Neural progenitor cell (in vitro differentiated cells): Measurements from ENCODE around the gene ATP8B2.
"Not testable (repeated sequence)": the region's sequence is repeated elsewhere in the genome, so short reads cannot be mapped to it uniquely, and the experiment has no call there.

Experiments
- EZH2 ChIP-seq: fragments of 200-600 bp; sonication (generic); IDR thresholded peaks from 2 replicates; pipeline ENCODE4 v1.6.1; 2017; ENCODE audit warnings: antibody characterized with exemption, mild to moderate bottlenecking, moderate library complexity
- EZH2phosphoT487 ChIP-seq: fragments of 200-600 bp; sonication (generic); IDR thresholded peaks from 2 replicates; pipeline ENCODE4 v1.6.1; 2017; ENCODE audit warnings: antibody characterized with exemption
- TF ChIP-seq, protein P1 (sequence below): fragments of 200-600 bp; sonication (generic); IDR thresholded peaks from 2 replicates; pipeline ENCODE4 v1.5.1; 2017; ENCODE audit warnings: antibody characterized with exemption, mild to moderate bottlenecking

DNA sequence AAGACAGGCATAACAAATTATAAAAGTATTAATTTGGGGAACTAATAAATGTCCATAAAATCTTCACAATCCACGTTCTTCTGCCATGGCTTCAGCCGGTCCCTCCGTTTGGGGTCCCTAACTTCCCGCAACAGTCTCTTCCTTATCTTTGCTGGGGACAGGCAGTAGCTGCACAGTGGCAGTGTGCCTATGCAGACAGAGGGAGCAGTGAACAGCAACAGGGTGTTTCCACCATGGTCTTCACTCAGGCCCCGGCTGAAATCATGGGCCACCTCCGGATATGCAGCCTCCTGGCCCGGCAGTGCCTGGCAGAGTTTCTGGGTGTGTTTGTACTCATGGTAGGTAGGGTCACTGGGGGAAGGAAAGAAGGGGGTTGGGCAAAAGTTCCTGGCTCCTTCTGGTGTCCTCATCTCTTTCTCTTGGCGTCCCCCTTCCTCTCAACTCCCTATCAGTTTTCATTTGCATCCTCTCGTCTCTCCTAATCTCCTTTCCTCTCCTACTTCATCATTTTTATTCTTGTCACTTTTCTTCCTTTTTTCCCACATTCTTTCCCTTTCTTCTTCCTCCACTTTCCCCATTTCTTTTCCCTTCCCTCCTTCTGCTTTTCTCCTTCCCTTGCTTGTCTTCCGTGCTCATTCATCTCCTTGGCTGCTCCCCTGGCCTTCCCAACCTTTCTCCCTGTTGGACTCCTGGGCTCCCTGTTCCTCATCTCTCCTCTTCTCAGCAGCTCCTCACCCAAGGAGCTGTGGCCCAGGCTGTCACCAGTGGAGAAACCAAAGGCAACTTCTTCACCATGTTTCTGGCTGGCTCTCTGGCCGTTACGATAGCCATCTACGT, 12.9 kb upstream of the ATP8B2 start:
- not testable (repeated sequence) for TF ChIP-seq EZH2phosphoT487, EZH2
- TF ChIP-seq, protein P1, sequence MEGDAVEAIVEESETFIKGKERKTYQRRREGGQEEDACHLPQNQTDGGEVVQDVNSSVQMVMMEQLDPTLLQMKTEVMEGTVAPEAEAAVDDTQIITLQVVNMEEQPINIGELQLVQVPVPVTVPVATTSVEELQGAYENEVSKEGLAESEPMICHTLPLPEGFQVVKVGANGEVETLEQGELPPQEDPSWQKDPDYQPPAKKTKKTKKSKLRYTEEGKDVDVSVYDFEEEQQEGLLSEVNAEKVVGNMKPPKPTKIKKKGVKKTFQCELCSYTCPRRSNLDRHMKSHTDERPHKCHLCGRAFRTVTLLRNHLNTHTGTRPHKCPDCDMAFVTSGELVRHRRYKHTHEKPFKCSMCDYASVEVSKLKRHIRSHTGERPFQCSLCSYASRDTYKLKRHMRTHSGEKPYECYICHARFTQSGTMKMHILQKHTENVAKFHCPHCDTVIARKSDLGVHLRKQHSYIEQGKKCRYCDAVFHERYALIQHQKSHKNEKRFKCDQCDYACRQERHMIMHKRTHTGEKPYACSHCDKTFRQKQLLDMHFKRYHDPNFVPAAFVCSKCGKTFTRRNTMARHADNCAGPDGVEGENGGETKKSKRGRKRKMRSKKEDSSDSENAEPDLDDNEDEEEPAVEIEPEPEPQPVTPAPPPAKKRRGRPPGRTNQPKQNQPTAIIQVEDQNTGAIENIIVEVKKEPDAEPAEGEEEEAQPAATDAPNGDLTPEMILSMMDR = not testable (repeated sequence)
